Stimulated activated CD8-positive, alpha-beta memory T cell treated with anti-CD3 and anti-CD28 coated beads, Interleukin-7, amount 100 ng/mL, for 48 hours (primary cell): ENCODE measurements around the gene ASB13.
"Not testable (repeated sequence)": the region's sequence is repeated elsewhere in the genome, so short reads cannot be mapped to it uniquely, and the experiment has no call there.

ENCODE experiments used
- DNase-seq, 2 donors: peaks; one replicate each; pipeline ENCODE4 v3.0.0-alpha.2; 2020; ENCODE audit warnings: low read depth in 1 of 2; ENCODE audit errors: extremely low read depth in 1 of 2

Gene ASB13

DNA sequence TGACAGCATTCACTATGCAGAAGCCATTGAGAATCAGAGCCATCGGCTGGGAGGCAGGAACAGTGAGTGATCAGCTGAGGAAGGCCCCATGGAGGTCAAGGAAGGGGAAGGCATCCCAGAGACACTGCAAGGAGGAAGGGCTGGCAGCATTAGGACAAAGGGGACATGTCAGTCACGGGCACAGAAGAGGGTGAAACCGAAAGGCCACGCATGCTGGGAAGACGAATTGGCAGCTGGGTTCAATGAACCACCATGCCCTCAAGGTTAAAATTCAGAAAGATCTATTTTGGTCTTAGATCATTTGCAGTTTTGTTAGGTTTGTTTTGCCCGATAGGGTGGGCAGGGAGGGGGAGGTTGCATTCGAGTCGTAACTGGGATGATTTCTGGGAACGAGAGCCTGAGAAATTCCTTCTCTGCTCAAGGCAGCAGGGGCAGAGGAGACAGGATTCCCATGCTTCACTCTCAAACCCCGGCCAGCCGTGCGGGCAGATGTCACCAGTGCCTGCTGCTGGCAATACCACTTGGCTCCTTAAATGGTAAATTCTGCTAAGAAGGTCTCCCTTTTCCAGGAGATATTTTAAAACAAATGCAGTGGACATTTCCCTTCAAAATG, 57.7 kb downstream of the ASB13 start:
- no peak for DNase-seq

DNA sequence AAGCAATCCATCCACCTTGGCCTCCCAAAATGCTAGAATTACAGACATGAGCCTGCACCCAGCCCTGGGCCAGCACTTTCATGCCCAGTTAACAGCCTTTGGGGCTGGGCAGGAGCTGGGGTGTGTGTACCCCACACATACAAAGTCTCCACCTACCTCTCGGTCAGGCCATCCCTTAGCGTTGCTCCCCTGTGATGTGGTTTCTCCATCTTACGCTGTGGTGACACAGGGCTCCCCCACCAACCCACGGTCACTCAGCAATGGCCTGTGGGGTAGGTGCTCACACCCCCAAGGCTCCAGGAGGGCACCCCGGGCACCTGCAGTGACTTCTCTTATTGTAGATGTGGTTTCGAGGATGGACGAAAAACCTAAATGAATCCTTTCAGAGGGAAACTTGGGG, 58.8 kb downstream of the ASB13 start:
- no peak for DNase-seq

DNA sequence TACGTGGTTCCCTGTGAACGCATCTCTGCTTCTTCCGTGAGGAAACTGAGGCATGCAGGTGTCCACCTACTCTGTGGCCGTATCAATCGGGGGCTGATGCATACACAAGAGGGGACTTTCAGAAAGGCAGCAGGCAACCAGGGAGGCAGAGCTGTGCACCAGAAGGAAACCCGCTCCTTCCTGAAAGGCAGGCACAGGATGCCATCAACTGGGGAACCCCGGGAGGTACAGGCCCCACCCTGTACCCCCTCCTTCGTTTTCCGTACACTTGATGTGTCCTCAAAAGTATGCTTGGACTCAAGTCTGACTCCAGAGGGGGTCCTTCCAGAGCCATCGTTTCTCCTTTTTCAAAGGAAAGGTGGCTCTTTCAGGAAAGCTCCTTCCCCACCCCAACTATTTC, 59.5 kb downstream of the ASB13 start:
- DNase-seq: no peak

DNA sequence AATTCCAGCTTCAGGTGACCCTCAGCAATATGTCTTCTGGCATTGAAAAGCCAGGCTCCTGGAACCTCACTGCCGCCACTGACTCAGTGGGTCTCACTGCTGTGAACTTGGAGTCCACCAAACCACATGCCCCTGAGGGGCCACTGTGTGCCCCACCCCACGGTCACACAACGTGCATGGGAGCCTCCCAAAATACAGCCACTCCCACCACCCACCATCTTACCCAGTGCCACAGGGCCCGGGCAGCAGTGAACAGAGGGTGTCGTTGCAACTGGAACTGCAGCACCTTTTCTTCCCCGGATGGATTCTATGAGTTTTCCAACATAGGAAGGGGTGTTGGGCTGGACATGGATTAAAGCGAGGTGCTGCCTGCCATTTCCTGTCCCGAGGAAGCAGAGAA, 60.1 kb downstream of the ASB13 start:
- no peak for DNase-seq

DNA sequence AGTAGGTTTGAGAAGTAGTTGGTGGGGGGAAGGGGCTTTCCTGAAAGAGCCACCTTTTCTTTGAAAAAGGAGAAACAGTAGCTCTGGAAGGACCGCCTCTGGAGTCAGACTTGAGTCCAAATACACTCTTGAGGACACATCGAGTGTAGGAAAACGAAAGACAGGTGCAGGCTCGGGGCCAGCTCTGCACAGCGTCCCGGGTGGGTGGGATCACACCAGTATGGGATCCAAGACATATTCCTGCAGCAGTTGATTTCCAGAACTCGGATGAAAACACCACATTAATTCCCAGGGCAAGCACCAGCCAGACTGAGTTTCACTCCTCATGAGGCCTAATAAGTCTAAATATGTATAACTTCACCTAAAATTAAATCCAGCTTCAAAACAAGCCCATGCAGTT, 61.4 kb downstream of the ASB13 start:
- DNase-seq: no peak

DNA sequence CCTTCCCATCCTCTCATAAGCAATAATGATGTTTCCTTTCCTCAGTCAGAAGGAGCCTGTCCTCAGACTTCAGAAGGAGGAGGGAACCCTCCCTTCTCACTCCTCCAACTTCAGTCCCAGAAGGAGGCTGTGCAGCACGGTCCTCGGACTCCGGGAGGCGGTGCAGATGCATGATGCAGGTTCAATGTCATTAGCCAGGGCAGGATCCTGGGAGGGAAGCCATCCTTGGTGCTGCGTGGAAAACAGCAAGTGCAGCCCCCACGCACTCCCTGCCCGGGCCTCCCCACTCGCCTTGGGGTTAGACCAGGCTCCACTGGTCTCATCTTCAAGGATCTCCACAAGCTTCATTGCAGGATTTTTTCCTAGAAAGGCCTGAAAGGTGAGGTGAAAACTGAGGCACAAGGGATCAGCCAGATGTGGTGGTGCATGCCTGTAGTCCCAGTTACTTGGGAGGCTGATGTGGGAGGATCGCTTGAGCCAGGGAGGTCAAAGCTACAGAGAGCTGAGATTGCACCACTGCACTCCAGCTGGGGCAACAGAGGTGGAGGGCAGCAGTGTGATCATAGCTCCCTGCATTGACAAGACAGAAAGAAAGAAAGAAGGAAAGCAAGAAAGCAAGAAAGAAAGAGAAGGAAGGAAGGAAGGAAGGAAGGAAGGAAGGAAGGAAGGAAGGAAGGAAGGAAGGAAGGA, 62.0 kb downstream of the ASB13 start:
- DNase-seq: no peak

DNA sequence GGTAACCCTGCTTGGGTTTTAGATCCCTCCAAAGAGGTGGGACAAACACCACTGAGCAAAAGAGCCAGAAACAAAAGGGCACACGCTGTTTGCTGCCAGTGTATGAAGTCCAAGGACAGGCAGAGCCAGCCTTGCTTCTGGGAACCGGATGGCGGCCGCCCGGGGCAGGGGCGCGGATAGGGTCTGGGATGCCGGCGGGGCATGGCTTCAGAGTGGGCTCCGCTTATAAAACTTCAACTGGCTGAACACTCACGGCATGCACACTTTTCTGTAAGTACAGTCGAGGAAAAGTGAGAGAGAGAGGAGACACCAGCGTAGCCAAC, 62.6 kb downstream of the ASB13 start:
- DNase-seq: no peak

DNA sequence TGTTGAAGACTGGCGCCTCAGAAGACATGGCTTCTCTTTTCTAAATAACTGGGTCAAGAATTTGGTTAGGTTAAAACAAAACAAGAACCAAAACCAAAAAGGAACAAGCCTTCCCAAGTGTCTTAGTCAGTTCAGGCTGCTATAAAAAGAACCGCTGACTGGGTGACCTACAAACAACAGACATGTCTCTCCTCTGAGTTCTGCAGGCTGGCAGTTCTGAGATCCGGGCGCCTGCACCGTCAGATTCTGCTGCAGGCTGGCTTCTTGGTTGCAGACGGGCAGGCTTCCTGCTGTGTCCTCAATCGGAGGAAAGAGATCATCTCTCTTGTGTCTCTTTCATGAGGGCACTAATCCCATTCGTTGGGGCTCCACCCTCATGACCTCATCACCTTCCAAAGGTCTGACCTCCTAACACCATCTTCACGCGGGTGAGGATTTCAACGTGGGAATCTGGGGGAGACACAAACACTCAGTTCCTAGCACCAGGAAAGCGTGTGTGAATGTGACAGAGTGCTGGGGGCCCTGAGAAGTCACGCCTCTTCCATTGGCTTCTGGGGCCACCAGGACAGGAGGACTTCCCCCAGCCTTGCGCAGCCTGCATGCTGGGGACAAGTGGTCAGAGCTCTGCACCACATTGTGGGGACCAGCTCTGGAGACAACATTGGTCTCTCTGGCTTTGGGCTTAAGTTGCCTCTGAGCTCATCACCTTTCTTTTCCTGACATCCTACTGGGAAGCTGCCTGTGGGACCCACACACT, 63.1 kb downstream of the ASB13 start:
- DNase-seq: no peak

DNA sequence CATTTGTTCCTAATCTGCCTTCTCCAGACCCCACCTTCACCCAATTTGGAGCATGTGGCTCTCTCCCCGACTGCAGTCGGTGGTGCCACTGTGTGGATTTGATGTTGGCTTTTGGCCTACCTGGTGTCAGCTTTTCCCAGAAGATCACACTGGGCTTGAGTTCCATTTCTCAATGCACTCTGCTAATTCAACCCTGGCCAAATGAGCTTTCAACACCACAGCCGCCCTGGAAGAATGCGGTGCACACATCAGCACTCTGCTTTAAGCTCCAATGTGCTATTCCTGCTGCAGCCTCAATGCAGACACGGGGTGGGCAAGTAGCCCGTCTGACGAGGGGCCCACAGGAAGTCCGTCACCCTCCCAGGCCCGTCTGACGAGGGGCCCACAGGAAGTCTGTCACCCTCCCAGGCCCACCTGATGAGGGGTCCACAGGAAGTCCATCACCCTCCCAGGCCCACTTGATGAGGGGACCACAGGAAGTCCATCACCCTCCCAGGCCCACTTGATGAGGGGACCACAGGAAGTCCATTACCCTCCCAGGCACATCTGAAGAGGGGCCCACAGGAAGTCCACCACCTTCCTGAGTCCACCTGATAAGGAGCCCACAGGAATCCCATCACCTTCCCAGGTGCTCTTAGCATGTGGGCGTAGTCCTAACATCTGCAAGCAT, 64.4 kb downstream of the ASB13 start:
- no peak for DNase-seq

DNA sequence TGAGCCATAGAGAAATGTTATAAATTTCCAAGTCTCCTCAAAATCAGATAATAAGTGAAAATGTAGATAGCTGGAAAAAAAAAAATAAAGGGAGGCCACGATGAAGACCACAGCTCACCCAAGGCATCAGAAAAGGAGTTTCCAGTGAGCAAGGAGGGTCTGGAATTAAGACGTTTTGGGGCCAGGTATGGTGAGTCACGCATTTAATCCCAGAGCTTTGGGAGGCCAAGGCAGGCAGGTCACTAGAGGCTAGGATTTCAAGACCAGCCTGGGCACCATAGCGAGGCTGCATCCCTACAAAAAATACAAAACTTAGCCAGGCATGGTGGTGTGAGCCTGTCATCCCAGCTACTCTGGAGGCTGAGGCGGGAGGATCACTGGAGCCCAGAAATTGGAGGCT, 65.5 kb downstream of the ASB13 start:
- no peak for DNase-seq

DNA sequence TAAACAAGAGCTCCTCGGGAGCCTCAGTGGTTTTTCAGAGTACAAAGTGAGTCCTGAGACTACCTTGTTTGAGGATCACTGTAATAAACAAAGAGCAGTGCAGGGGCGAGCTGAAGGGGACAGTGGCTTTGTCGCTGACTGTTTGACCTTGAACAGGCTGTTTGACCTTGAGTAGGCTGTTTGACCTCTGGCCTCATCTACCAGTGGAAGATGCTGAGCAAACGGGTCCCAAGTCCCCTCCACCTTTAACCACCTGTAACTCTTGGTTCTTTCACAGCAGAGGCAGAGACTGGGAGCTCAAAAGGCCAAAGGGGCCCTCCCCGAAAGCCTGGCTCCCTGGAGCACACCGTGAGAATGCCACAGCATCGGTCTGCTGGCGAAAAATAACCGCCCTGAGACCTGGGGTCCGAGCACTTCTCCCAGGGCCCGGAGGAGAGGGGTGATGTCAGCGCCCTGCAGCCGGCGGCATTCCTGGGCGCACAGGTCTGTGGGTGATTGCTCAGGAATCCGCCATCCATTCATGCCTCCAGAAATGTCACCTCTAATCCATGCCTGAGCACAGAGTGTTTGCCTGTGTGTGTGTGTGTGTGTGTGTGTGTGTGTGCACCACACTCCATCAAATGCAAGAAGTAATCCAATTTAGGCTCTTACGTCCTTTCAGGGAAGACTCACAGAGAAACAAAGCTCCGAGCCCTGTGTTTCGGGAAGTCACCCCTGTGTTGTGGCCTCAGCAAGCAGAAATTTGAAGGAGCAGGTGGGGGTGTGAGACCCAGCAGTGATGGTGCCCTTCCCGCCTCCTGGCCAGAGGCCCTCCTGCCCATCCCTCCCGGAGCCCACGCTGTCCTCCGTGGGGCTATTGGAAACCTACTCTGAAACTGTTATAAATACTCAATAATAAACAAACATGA, 66.5 kb downstream of the ASB13 start:
- DNase-seq: no peak

DNA sequence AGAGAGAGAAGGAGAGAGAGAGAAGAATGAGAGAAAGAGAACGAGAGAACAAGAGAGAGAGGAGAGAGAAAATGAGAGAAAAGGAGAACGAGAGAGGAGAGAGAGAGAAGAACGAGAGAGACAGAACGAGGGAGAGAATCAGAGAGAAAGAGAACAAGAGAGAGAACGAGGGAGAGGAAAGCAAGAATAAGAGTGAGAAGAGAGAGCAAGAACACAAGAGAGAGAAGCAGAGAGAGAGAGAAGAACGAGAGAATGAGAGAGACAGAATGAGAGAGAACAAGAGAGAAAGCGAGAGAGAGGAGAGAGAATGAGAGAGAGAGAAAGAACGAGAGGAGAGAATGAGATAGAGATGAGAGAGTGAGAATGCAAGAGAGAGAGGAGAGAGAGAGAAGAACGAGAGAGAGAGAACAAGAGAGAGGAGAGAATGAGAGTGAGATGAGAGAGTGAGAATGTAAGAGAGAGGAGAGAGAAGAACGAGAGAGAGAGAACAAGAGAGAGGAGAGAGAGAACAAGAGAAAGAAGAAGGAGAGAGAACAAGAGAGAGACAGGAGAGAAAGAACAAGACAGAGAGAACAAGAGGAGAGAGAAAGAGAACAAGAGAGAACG, 68.2 kb downstream of the ASB13 start:
- no peak for DNase-seq

DNA sequence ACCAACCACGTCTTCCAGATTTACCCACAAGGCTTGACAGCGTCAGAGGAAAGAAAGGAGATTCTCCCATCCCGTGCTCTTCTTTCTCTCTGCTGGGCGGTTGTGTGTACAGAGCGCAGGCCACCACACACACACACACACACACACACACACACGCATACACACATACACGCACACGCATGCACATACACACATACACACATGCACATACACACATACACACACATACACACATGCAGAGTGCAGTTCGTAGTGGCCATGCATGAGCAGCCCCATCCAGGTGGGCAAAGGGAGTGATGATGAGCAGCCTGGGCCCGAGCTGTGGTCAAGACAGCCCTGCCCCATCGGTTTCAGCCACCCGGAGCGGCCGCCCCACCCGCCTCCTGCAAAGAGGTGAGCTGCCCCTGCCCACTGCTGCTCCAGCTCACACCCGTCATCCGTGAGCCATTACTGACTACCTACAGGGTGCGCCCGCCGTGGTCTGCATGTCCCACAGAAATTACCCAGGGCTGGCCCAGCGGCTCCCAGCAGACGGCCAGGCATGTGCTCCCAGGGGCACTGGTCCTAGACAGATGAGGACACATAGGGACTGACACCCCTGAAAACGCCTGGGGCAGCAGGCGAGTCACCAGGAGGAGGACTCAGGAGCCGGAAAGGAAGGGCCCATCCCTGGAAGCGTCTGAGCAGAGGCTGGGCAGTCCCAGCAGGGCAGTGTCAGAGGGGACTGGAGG, 69.6 kb downstream of the ASB13 start:
- no peak for DNase-seq

DNA sequence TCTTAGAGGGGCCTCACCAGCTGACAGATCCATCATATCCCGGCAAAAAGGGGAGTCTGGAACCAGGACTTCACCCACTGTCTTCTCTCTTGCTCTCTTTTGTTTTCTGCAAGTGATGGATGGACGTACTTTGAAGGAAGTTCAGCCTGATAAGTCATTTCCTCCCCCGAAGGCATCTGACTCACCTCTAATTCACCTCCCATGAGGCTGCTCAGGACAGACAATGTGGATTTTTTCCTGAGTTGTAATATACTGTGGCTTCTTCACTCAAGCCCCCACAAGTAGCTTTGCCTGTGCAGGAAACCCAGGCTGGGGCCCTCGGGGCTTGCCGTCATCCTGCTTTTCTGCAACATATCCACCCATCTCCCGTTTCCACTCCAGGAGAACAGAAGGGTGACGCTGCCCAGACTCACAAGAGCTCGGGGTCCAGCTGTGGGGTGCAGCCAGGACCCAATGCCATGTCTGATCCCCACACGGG, 70.4 kb downstream of the ASB13 start:
- no peak for DNase-seq

DNA sequence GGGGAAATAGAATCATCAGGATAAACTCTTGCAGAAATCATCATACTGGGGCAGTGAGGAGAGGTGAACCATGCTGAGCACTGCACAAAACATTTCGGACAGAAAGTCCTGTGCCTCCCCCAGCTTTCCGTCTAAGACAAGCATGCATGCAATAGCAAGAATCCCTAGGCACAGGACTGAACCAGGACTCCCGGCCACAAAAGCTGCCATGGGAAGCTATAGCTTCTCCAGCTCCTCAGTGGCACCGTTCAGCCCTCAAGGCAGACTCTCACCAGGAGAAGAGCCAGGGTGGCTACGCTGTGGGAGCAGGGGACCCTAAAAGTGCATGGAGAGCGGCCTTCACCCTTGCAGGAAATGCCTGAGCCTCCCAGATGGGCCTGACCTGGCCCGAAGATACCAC, 70.8 kb downstream of the ASB13 start:
- DNase-seq: no peak

DNA sequence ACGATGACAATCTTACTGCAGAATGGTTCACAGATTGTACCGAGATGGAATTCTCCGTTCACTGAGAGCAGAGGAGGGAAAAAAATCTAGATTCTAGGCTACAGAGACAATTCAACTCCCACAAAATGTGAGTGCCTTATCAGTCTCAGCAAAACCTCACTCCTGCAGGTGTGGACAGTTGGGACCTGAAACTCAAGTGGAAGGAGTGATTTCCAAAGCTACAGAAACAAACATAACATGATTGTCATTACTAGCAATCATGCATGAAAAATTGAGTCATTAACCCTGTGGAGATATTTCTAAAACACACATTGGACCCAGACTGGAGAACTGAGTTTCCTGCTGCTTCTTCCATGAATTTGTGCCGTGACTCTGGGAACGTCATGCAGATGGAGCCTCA, 71.3 kb downstream of the ASB13 start:
- no peak for DNase-seq

DNA sequence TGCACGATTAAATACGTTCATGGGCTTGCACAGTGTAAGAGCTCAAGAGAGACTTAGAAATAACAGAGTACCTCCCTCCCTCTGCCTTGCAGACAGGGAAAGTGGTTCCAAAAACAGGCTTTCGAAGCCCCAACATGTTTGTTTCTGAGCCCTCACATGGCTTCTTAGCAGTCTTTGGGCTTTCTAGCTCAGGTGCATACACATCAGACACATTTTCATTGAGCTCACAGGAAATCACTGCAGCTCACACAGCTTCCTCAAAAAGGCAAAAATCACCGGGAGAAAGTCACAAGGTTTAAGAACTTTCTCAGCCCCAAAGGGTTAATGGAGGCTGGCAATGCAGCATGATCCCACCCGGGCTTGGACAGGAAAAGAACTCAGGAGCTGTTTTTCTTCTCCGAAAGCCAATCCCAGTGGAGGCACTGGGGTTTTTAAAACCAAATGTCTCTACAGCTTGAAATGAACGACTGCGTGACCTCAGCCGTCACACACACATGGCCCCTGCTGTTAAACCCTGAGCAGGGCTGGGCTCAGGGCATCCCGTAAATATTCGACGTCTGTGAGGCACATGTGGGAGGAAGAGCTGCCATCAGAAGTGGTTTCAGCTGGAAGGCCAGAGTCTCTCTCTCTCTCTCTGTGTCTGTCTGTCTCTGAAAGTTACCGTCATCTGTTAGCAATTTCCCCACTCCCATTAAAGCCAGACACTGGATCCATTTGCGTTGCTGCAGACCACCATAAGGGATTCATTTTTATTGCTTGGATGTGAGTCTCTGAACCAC, 71.9 kb downstream of the ASB13 start:
- no peak for DNase-seq

DNA sequence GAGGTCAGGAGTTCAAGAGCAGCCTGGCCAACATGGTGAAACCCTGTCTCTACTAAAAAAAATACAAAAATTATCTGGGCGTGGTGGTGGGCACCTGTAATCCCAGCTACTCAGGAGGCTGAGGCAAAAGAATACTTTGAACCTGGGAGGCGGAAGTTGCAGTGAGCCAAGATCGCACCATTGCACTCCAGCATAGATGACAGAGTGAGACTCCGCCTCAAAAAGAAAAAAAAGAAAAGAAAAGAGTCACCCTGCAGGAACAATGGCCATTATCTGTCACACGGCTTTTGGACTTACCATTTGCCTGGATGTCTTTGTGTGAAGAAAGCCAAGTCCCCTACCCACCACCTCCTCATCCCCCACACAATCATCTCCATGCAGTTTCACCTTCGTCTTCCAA, 73.0 kb downstream of the ASB13 start:
- DNase-seq: not testable (repeated sequence)

DNA sequence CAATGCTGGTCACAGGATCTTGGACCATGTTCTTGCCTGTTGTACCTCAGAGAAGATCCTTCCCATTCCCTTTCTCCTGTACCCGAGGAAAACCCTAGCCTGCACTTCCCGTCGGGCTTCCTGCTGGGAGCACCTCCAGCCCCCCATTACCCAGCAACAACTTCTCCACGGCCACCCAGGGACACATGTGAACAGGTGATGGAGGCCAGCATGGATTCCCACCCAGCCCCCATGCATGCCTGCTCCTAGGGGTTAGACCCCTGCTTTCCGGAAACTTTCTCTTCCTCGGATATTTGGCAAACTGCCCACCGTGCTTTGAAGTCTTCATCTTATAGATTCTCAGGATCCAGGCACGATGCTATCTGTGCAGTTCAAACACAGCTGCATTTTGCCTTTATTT, 74.3 kb downstream of the ASB13 start:
- no peak for DNase-seq
